ENCODE results near the gene MACROD2.

DNA sequence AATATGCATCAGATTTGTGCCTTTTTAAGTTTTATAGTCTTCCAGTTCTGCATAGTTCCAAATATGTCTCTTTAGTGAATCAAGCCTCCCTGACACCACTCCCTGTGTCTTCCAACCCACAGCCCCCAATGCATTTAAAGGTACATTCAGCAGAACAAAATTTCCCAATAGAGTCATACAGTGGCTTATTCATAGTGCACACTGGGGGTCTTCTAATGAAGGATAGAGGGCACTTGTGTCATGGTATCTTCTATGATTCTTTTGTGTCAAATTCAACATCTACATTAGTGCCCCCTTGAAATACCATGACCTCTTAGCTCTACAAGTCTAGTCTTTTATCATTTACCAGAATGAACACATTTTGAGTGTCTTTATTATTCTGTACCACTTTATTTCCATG is 308.3 kb downstream of the MACROD2 start:
- TF ChIP-seq, protein P1, sequence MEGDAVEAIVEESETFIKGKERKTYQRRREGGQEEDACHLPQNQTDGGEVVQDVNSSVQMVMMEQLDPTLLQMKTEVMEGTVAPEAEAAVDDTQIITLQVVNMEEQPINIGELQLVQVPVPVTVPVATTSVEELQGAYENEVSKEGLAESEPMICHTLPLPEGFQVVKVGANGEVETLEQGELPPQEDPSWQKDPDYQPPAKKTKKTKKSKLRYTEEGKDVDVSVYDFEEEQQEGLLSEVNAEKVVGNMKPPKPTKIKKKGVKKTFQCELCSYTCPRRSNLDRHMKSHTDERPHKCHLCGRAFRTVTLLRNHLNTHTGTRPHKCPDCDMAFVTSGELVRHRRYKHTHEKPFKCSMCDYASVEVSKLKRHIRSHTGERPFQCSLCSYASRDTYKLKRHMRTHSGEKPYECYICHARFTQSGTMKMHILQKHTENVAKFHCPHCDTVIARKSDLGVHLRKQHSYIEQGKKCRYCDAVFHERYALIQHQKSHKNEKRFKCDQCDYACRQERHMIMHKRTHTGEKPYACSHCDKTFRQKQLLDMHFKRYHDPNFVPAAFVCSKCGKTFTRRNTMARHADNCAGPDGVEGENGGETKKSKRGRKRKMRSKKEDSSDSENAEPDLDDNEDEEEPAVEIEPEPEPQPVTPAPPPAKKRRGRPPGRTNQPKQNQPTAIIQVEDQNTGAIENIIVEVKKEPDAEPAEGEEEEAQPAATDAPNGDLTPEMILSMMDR (IDR thresholded peaks at IDR 0.05) = no peak
- TF ChIP-seq POLR2A (IDR thresholded peaks at IDR 0.05) = no peak
